Hepatocyte (in vitro differentiated cells): Measurements from ENCODE around the gene ADD1. TPM values are rescaled to one million over a fixed set of nuclear protein-coding genes. Genes with fewer than 3 reads are reported as not detected.

Experiments
- DNase-seq: peaks from one replicate; pipeline ENCODE4 v3.0.0-alpha.2; 2016; ENCODE audit warnings: low spot score
- H2AFZ ChIP-seq: fragments of 200-600 bp; sonication (generic); 2 replicates; pipeline ENCODE4 v1.6.0; 2016; ENCODE audit warnings: antibody characterized with exemption, mild to moderate bottlenecking
- H3K27ac ChIP-seq: fragments of 200-600 bp; sonication (generic); 2 replicates; pipeline ENCODE4 v1.5.1; 2016; ENCODE audit warnings: mild to moderate bottlenecking
- H3K27me3 ChIP-seq: fragments of 200-600 bp; sonication (generic); 2 replicates; pipeline ENCODE4 v1.6.1; 2016
- H3K36me3 ChIP-seq: fragments of 200-600 bp; sonication (generic); replicated peaks from 2 replicates; pipeline ENCODE4 v1.5.1; 2016; ENCODE audit warnings: low read depth; ENCODE audit not compliant: insufficient read depth
- H3K4me1 ChIP-seq: fragments of 200-600 bp; sonication (generic); 2 replicates; pipeline ENCODE4 v1.5.1; 2016; ENCODE audit warnings: mild to moderate bottlenecking, moderate library complexity; ENCODE audit not compliant: insufficient read depth
- H3K4me2 ChIP-seq: fragments of 200-600 bp; sonication (generic); 2 replicates; pipeline ENCODE4 v1.6.0; 2016
- H3K4me3 ChIP-seq: fragments of 200-600 bp; sonication (generic); 2 replicates; pipeline ENCODE4 v1.5.1; 2016; ENCODE audit warnings: mild to moderate bottlenecking
- H3K79me2 ChIP-seq: fragments of 200-600 bp; sonication (generic); 2 replicates; pipeline ENCODE4 v1.6.0; 2017; ENCODE audit warnings: mild to moderate bottlenecking
- H3K9me2 ChIP-seq: fragments of 200-600 bp; sonication (generic); replicated peaks from 2 replicates; pipeline ENCODE4 v1.6.0; 2017; ENCODE audit warnings: mild to moderate bottlenecking; ENCODE audit not compliant: insufficient read depth
- H3K9me3 ChIP-seq: fragments of 200-600 bp; sonication (generic); 2 replicates; pipeline ENCODE4 v1.5.1; 2016; ENCODE audit warnings: low read depth, mild to moderate bottlenecking
- H4K20me1 ChIP-seq: fragments of 200-600 bp; sonication (generic); 2 replicates; pipeline ENCODE4 v1.6.0; 2016; ENCODE audit warnings: mild to moderate bottlenecking; ENCODE audit not compliant: insufficient read depth, poor library complexity, severe bottlenecking
- EZH2 ChIP-seq: fragments of 200-600 bp; sonication (generic); IDR thresholded peaks from 2 replicates; pipeline ENCODE4 v1.6.1; 2016; ENCODE audit warnings: antibody characterized with exemption, mild to moderate bottlenecking, borderline replicate concordance
- EZH2phosphoT487 ChIP-seq: fragments of 200-600 bp; sonication (generic); IDR thresholded peaks from one replicate; pipeline ENCODE4 v1.6.1; 2018; ENCODE audit warnings: antibody characterized with exemption, mild to moderate bottlenecking, low read depth, moderate library complexity; ENCODE audit not compliant: unreplicated experiment, severe bottlenecking
- WGBS: methylation state at CpG from one replicate; pipeline ENCODE4 v1.1.6; 2016; ENCODE audit warnings: low lambda C conversion rate; ENCODE audit errors: missing lambda C conversion rate; 5-methylcytosine and 5-hydroxymethylcytosine counted together
- polyA plus RNA-seq: library from polyadenylated mRNA; unstranded; fragments of >200 nt; fragmentation: Nextera tagmentation; extraction: Ambion mirVana; gene quantifications from 2 replicates; pipeline ENCODE4 v1.2.1, GENCODE V29; 2016
- total RNA-seq: library from RNA; depleted of rRNA; stranded (reverse); fragments of >200 nt; gene quantifications from 2 replicates; pipeline ENCODE4 v1.2.3, GENCODE V29; 2014
- TF ChIP-seq, protein P1 (sequence below): fragments of 200-600 bp; sonication (generic); IDR thresholded peaks from 2 replicates; pipeline ENCODE4 v1.5.1; 2016; ENCODE audit warnings: antibody characterized with exemption, mild to moderate bottlenecking; ENCODE audit not compliant: poor library complexity

The ADD1 gene
- total and polyA plus RNA-seq, 2 experiments from 2014 or later = 179 to 208 TPM

DNA sequence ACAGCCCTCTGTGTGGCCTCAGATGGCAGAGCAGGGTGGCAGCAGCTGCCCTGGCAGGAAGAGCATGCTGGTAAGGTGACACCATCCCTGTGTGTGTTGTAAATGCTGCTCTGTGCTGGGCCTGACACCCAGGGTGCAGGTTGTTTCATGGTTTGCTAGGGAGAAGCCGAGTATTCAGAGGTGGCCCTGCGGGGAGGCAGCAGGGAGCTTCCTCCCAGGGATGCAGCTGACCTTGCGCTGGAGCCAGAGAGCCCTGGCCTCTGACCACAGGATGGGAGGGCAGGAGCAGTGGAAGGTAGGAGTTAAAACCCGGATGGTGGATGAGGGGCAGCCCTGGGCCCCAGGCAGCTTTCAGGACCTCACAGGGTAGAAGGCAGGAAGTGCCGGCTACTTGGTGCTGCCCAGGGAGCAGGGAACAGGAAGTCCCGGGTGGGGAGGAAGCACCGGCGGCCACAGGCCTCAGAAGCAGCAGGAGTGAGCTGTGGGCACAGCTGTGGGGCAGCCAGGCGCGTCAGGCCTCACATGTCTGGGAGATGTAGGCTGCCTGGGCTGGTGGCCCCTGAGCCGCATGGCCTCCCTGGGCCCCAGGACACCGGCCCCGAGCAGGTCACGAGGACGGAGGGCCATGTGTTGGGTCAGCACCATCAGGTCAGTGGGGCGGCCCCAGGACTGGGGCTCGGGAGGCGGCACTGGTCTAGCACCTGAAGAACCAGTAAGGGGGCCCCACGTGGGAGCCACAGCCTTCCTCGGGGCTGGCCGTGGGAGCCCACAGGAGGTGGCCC is 31.6 kb upstream of the ADD1 start:
- Histone ChIP-seq H2AFZ (no peak overlapping the region), H3K27me3 (no peaks in the 10 kb centered on the region), H3K27ac (peak overlapping the region; percentile 90), H3K4me2 (peak overlapping the region; percentile 63), H3K36me3 (no peaks in the 10 kb centered on the region), H3K79me2 (peaks cover 7% of the 10 kb centered on the region), H3K9me3 (peaks cover 8% of the 10 kb centered on the region), H3K4me3 (no peak overlapping the region), H3K9me2 (no peaks in the 10 kb centered on the region), H3K4me1 (peaks cover 18% of the 10 kb centered on the region), H4K20me1 (no peaks in the 10 kb centered on the region)
- no peak for DNase-seq
- 71% methylated on average over 17 of the region's 21 CpGs for WGBS
- TF ChIP-seq EZH2phosphoT487 (no peak), EZH2 (no peak)

DNA sequence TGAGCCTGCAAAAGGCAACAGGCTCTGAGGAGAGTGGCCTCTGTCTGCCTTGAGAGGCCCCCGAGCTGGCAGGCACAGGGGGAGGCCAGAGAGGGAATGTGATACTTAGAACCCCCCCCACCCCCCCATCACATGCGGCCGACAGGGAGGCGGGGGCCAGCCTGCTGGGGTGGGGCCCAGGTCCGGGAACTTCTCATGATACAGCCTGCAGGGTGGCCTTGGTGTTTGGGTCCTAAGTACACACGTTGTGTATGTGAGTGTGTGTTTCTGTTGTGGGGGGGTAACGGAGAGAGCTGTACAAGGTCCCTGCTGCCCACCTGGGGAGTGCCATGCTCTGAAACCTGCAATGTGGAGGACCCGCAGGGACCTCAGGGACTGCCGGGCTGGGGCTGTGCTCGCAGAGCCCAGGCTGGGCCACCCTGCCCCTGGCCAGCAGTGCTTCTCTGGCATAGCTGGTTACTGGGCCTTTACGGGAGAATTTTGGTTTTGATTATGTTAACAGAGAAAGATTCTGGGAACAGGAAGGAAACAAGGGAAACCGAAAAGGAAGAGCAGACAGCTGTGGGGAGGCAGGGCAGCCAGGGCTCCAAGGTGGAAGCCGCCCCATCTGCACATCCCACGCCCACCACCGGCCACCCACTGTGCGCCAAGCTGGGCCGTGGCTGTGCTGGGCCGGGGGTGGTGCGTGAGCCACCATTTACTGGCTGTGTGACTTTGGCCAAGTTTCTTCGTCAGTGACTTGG is 30.9 kb upstream of the ADD1 start:
- peaks cover 8% of the 10 kb centered on the region for H3K9me3 ChIP-seq
- no peaks in the 10 kb centered on the region for H3K36me3 ChIP-seq
- H3K9me2 ChIP-seq = no peaks in the 10 kb centered on the region
- no peaks in the 10 kb centered on the region for H4K20me1 ChIP-seq
- H3K4me3 ChIP-seq = no peak overlapping the region
- peaks cover 11% of the 10 kb centered on the region for H3K79me2 ChIP-seq
- TF ChIP-seq, protein P1, sequence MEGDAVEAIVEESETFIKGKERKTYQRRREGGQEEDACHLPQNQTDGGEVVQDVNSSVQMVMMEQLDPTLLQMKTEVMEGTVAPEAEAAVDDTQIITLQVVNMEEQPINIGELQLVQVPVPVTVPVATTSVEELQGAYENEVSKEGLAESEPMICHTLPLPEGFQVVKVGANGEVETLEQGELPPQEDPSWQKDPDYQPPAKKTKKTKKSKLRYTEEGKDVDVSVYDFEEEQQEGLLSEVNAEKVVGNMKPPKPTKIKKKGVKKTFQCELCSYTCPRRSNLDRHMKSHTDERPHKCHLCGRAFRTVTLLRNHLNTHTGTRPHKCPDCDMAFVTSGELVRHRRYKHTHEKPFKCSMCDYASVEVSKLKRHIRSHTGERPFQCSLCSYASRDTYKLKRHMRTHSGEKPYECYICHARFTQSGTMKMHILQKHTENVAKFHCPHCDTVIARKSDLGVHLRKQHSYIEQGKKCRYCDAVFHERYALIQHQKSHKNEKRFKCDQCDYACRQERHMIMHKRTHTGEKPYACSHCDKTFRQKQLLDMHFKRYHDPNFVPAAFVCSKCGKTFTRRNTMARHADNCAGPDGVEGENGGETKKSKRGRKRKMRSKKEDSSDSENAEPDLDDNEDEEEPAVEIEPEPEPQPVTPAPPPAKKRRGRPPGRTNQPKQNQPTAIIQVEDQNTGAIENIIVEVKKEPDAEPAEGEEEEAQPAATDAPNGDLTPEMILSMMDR = no peak
- TF ChIP-seq EZH2 (no peak), EZH2phosphoT487 (no peak)
- peak overlapping the region; percentile 90 for H3K27ac ChIP-seq
- DNase-seq = no peak
- no peak overlapping the region for H2AFZ ChIP-seq
- WGBS = 67% methylated on average over 19 of the region's 20 CpGs
- peaks cover 18% of the 10 kb centered on the region for H3K4me1 ChIP-seq
- no peaks in the 10 kb centered on the region for H3K27me3 ChIP-seq
- H3K4me2 ChIP-seq = peak overlapping the region; percentile 63

DNA sequence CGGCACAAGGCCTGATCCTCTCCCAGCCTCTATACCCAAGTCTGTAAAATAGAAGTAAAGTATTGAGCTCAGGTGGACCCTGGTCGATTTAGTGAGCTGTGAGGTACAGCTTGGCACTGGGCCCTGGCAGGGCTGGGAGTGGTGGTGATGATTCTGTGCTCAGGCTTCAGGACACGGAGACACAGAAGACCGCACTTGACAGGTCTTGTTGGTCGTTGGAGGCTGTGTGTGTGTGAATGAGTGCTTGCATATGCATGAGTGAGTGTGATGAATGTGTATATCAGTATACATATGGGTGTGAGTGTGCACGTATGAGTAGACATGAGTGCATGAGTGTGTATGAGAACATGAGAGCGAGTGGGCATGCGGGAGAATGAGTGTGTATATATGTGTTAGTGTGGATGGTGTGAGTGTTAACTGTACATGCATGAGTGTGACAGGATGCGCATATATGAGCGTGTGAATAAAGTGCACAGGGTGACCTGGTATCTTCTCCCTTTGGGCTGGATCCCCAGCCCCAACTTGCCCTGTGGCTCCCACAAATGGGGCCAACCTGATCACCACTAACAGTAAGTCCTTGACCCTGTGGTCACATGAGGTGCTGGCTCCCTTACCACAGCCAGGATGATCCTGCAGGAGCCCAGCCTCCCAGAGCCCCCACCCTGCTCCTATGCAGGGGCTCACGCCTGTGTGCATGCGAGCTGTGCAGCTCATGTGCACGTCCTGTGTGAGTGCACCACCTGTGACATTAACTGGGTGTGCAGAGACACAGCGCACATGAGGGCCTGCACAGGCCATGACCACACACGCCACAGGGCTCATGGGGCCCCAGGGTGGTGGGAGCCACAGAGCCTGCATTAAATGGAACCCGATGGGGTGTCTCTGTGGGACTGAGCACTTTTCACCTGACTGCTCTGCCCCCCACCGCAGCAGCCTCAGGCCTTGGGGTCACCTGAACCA is 29.9 kb upstream of the ADD1 start:
- Histone ChIP-seq H3K27ac (peak overlapping the region; percentile 90), H3K4me1 (peaks cover 19% of the 10 kb centered on the region), H4K20me1 (no peaks in the 10 kb centered on the region), H3K36me3 (no peaks in the 10 kb centered on the region), H3K79me2 (peaks cover 16% of the 10 kb centered on the region), H3K4me2 (peak overlapping the region; percentile 63), H3K27me3 (no peaks in the 10 kb centered on the region), H3K4me3 (no peak overlapping the region), H3K9me3 (peaks cover 8% of the 10 kb centered on the region), H2AFZ (no peak overlapping the region), H3K9me2 (no peaks in the 10 kb centered on the region)
- 91% methylated on average over 17 of the region's 17 CpGs for WGBS
- DNase-seq = no peak
- TF ChIP-seq, protein P1 = no peak
- no peak for TF ChIP-seq EZH2
- no peak for TF ChIP-seq EZH2phosphoT487
